Endometrial microvascular endothelial cells (primary cell): Measurements from ENCODE around the gene KIAA1586. TPM values are rescaled to one million over a fixed set of nuclear protein-coding genes. Genes with fewer than 3 reads are reported as not detected.
"Not testable (repeated sequence)": the region's sequence is repeated elsewhere in the genome, so short reads cannot be mapped to it uniquely, and the experiment has no call there.

ENCODE experiments used
- in situ Hi-C: cut with HindIII; loops from 2 replicates; pipeline ENCODE4 v1.10.0; 2017; ENCODE audit warnings: low sequenced_read_pairs, low pct_unique_long_range_greater_than_20kb; ENCODE audit errors: inconsistent ontology term
- total RNA-seq: library from RNA; depleted of rRNA; stranded (reverse); fragments of >200 nt; gene quantifications from one replicate; pipeline ENCODE4 v1.2.3, GENCODE V29; 2015; ENCODE audit errors: inconsistent ontology term

The KIAA1586 gene
- total RNA-seq, result 15.2 TPM

GRCh38 chr6:57046332-57047256, at the start of gene KIAA1586:
TSS of gene KIAA1586 (plus strand) at chr6:57046693. CDS start at chr6:57046756, 63 bp downstream.
- in situ Hi-C loops, result not testable (repeated sequence)

GRCh38 chr6:56999049-56999448, 47.4 kb upstream of the KIAA1586 start:
- in situ Hi-C loops, result no loop called here

- in situ Hi-C loops, result not testable (repeated sequence)
These were observed 46.7 kb upstream of the KIAA1586 start for GRCh38 chr6:56999748-57000147.

- in situ Hi-C loops, result no loop called here
These were observed 44.3 kb upstream of the KIAA1586 start for GRCh38 chr6:57002197-57002596.

GRCh38 chr6:57004292-57004691, 42.2 kb upstream of the KIAA1586 start:
- in situ Hi-C loops, result no loop called here

- in situ Hi-C loops, result no loop called here
These were observed 40.4 kb upstream of the KIAA1586 start for GRCh38 chr6:57006101-57006500.

- in situ Hi-C loops, result not testable (repeated sequence)
These were observed 38.4 kb upstream of the KIAA1586 start for GRCh38 chr6:57008069-57008468.

- in situ Hi-C loops, result no loop called here
These were observed 33.0 kb upstream of the KIAA1586 start for GRCh38 chr6:57013521-57013926.

- in situ Hi-C loops, result no loop called here
These were observed 29.4 kb upstream of the KIAA1586 start for GRCh38 chr6:57017069-57017468.

GRCh38 chr6:57017841-57018240, 28.7 kb upstream of the KIAA1586 start:
- in situ Hi-C loops, result no loop called here

GRCh38 chr6:57019434-57019833, 27.1 kb upstream of the KIAA1586 start:
- in situ Hi-C loops, result no loop called here

GRCh38 chr6:57021086-57021720, 25.3 kb upstream of the KIAA1586 start:
- in situ Hi-C loops, result no loop called here

GRCh38 chr6:57024321-57024720, 22.2 kb upstream of the KIAA1586 start:
- in situ Hi-C loops, result no loop called here

GRCh38 chr6:57024775-57025174, 21.7 kb upstream of the KIAA1586 start:
- in situ Hi-C loops, result no loop called here

GRCh38 chr6:57026001-57026400, 20.5 kb upstream of the KIAA1586 start:
- in situ Hi-C loops, result no loop called here

- in situ Hi-C loops, result no loop called here
These were observed 19.2 kb upstream of the KIAA1586 start for GRCh38 chr6:57027301-57027700.

GRCh38 chr6:57029213-57029612, 17.3 kb upstream of the KIAA1586 start:
- in situ Hi-C loops, result no loop called here

GRCh38 chr6:57033228-57033627, 13.3 kb upstream of the KIAA1586 start:
- in situ Hi-C loops, result no loop called here

GRCh38 chr6:57035549-57035948, 10.9 kb upstream of the KIAA1586 start:
- in situ Hi-C loops, result no loop called here

GRCh38 chr6:57038906-57039305, 7.6 kb upstream of the KIAA1586 start:
- in situ Hi-C loops, result no loop called here
